Right cardiac atrium (tissue), 5 donors: ENCODE data around the gene ACOXL. TPM values are rescaled to one million over a fixed set of nuclear protein-coding genes. Genes with fewer than 3 reads are reported as not detected.
"Not testable (repeated sequence)": the region's sequence is repeated elsewhere in the genome, so short reads cannot be mapped to it uniquely, and the experiment has no call there.

ENCODE experiments used
- ATAC-seq, 2 donors: fragments of 200-7000 bp; cut with Tn5 transposase; one replicate each; pipeline versions ENCODE4 v1.8.0 to v1.9.1; 2020; ENCODE audit warnings: moderate library complexity in 2 of 2, mild to moderate bottlenecking in 1 of 2
- DNase-seq, 3 donors: peaks; one replicate each; pipeline ENCODE4 v3.0.0-alpha.2; 2020
- H3K27ac ChIP-seq: one replicate; pipeline ENCODE4 v1.5.1; 2013; ENCODE audit warnings: mild to moderate bottlenecking, low read length, control low read depth, moderate library complexity
- H3K27me3 ChIP-seq: one replicate; pipeline ENCODE4 v1.6.1; 2013; ENCODE audit not compliant: control insufficient read depth, insufficient read depth
- H3K4me1 ChIP-seq: one replicate; pipeline ENCODE4 v1.6.1; 2013; ENCODE audit warnings: low read length; ENCODE audit not compliant: control insufficient read depth, insufficient read depth
- H3K4me3 ChIP-seq: one replicate; pipeline ENCODE4 v1.5.1; 2013; ENCODE audit warnings: low read length, control low read depth
- H3K9me3 ChIP-seq: one replicate; pipeline ENCODE4 v1.6.1; 2013; ENCODE audit warnings: low read length; ENCODE audit not compliant: control insufficient read depth
- WGBS: extraction: QIAGEN DNeasy Blood & Tissue Kit; methylation state at CpG from one replicate; pipeline ENCODE4 v1.1.7; 2013; 5-methylcytosine and 5-hydroxymethylcytosine counted together
- intact Hi-C, 4 donors: fragments of 100-400 bp; cut with DNase I; formaldehyde crosslinking; loops; one replicate each; pipeline versions ENCODE4 v1.11.0 to v1.14.0; 2022 to 2023
- long read RNA-seq, 4 donors: library from polyadenylated mRNA; unstranded; transcript quantifications; one replicate each; pipeline ENCODE4 v2.0.0, GENCODE V29; 2020 to 2021
- polyA plus RNA-seq: library from polyadenylated mRNA; stranded (reverse); fragments of 200-250 nt; gene quantifications from one replicate; pipeline ENCODE4 v1.2.3, GENCODE V29; 2013
- total RNA-seq, 4 donors: library from RNA; stranded (reverse); fragmentation: NEBNext Ultra II Directional; extraction: Animal tissue kit (Norgen Biotek cat#: 25700); gene quantifications; one replicate each; pipeline ENCODE4 v1.2.1, GENCODE V29; 2021
- donor health status: healthy with polysubstance abuse.
- donor health status: DM: no; HTN: yes; CAD: no.
- donor health status: DM: no; HTN: no; CAD: no.
- donor health status: DM: no; HTN: yes; CAD: no; lungs with severe emphysema.
- donor health status: DM: yes; HTN: yes; CAD: no.

ACOXL gene
- total RNA-seq (not detected), polyA plus RNA-seq (0.02 TPM)
- long read RNA-seq, donor 1, partial matches to known transcripts = 0 of 1 reads
- long read RNA-seq, donor 1, other reads (novel, unspliced or antisense) = 1 of 1 reads
- long read RNA-seq, donor 2 = 0 reads
- long read RNA-seq, donor 3 = 0 reads
- long read RNA-seq, donor 4 = 0 reads

- H3K4me1 ChIP-seq = no peaks in the 10 kb centered on the region
- 4% methylated on average over 94 of the region's 94 CpGs for WGBS
- peak within 1 kb of the TSS; percentile 8 for H3K4me3 ChIP-seq
- ATAC-seq (peak in 1 of 2 donors; percentile 34), DNase-seq (no peak)
- H3K27ac ChIP-seq = no peak within 1 kb of the TSS
- H3K9me3 ChIP-seq = no peaks in the 10 kb centered on the region
- intact Hi-C loops = no loop called here
- H3K27me3 ChIP-seq = peaks cover 3% of the 10 kb centered on the region
Observed at GRCh38 chr2:110732422-110733413, at the start of gene ACOXL. ACOXL (plus strand) TSS chr2:110732573; CDS start chr2:110768390, 35,817 bp downstream.

- Histone ChIP-seq H3K4me3 (no peak overlapping the region), H3K27ac (no peak overlapping the region), H3K9me3 (no peaks in the 10 kb centered on the region), H3K4me1 (no peaks in the 10 kb centered on the region), H3K27me3 (no peaks in the 10 kb centered on the region)
- WGBS = 97% methylated on average over 1 of the region's 1 CpG
- ATAC-seq (no peak), DNase-seq (no peak)
- intact Hi-C loops = no loop called here
Observed at GRCh38 chr2:110682872-110683271, 49.5 kb upstream of the ACOXL start.

GRCh38 chr2:110687775-110688484, 44.4 kb upstream of the ACOXL start:
- ATAC-seq = not testable (repeated sequence)

GRCh38 chr2:110688594-110689091, 43.7 kb upstream of the ACOXL start:
- WGBS = 46% methylated on average over 5 of the region's 5 CpGs
- DNase-seq (no peak), ATAC-seq (no peak)
- Histone ChIP-seq H3K27me3 (no peaks in the 10 kb centered on the region), H3K4me1 (no peaks in the 10 kb centered on the region), H3K27ac (no peak overlapping the region), H3K9me3 (no peaks in the 10 kb centered on the region), H3K4me3 (no peak overlapping the region)
- intact Hi-C loops = no loop called here

More at GRCh38 chr2:110687775-110688484, 44.4 kb upstream of the ACOXL start:
- H3K27ac ChIP-seq, H3K4me1 ChIP-seq, H3K9me3 ChIP-seq, H3K27me3 ChIP-seq, intact Hi-C loops, H3K4me3 ChIP-seq, DNase-seq: not testable (repeated sequence)
- WGBS = 60% methylated on average over 9 of the region's 9 CpGs

- H3K4me3 ChIP-seq = no peak overlapping the region
- H3K4me1 ChIP-seq = peaks cover 3% of the 10 kb centered on the region
- ATAC-seq (no peak), DNase-seq (no peak)
- H3K9me3 ChIP-seq = no peaks in the 10 kb centered on the region
- H3K27ac ChIP-seq = no peak overlapping the region
- H3K27me3 ChIP-seq = no peaks in the 10 kb centered on the region
- intact Hi-C loops = no loop called here
- 91% methylated on average over 4 of the region's 4 CpGs for WGBS
Observed at GRCh38 chr2:110690083-110690965, 42.0 kb upstream of the ACOXL start.

DNA sequence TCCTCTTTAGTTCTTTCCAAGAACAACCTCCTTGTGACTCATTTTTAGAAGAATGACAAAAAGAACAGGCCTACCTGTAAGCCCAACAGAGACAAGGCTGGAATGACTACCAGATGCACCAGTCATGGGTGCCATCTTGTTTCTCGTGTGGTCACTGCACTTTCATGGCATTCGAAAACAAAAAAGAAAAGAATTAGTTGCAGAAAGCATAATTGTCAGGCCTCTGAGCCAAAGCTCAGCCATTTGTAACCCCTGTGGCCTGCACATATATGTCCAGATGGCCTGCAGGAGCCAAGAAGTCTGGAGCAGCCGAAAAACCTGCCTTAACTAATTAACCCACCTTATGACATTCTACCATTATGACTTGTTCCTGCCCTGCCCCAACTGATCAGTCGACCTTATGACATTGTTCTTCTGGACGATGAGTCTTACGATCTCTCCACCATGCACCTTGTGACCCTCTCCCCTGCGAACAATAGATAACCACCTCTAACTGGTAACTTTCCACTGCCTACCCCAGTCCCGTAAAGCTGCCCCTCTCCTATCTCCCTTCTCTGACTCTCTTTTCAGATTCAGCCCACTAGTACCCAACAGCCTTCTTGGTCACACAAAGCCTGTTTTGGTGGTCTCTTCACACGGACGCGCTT, 40.6 kb upstream of the ACOXL start:
- H3K27me3 ChIP-seq = no peaks in the 10 kb centered on the region
- WGBS = 92% methylated on average over 11 of the region's 11 CpGs
- intact Hi-C loops = no loop called here
- no peak overlapping the region for H3K27ac ChIP-seq
- no peaks in the 10 kb centered on the region for H3K9me3 ChIP-seq
- DNase-seq = no peak
- ATAC-seq = no peak
- H3K4me1 ChIP-seq = peaks cover 3% of the 10 kb centered on the region
- H3K4me3 ChIP-seq = no peak overlapping the region

DNA sequence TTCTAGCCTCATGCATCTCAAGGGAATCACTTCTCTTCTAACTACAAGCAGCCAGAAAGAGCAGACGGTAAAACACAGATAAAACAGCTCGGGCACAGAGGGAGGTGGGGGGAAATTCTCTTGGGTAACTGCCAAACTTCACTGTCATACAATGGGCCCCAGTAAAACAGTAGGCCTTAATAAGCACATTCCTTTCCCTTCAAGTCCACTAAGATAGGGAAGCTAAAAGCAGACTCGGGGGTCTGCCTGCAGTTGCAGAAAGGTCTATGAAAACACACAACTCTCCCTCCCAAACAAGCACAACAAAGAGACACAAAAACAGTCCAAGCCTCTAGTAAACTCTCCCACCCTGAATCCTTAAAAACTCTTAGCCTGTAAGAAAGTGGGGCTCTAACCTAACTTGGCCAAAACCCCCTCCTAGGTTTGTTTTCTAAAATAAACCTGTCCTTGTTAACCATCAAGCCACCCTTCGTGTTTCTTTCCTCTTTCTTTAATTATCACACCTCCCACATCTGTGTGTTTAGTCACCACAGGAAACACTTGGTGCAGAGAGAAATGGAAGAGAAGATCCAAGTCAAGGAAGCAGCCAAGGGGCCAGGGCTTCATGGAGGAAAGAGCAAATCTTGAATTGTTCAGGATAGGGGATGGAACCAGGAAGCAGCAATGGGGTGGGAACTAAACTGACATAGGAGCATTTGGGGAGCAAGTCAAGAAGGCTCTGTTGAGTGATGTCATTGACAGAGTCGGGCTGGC, 37.1 kb upstream of the ACOXL start:
- intact Hi-C loops, H3K27ac ChIP-seq, H3K4me1 ChIP-seq, H3K9me3 ChIP-seq, DNase-seq, ATAC-seq, H3K4me3 ChIP-seq, H3K27me3 ChIP-seq: not testable (repeated sequence)
- WGBS = 16% methylated on average over 5 of the region's 5 CpGs

GRCh38 chr2:110698253-110698652, 34.1 kb upstream of the ACOXL start:
- no CpG with 5 or more reads among the region's 6 CpGs for WGBS
- DNase-seq = not testable (repeated sequence)

DNA sequence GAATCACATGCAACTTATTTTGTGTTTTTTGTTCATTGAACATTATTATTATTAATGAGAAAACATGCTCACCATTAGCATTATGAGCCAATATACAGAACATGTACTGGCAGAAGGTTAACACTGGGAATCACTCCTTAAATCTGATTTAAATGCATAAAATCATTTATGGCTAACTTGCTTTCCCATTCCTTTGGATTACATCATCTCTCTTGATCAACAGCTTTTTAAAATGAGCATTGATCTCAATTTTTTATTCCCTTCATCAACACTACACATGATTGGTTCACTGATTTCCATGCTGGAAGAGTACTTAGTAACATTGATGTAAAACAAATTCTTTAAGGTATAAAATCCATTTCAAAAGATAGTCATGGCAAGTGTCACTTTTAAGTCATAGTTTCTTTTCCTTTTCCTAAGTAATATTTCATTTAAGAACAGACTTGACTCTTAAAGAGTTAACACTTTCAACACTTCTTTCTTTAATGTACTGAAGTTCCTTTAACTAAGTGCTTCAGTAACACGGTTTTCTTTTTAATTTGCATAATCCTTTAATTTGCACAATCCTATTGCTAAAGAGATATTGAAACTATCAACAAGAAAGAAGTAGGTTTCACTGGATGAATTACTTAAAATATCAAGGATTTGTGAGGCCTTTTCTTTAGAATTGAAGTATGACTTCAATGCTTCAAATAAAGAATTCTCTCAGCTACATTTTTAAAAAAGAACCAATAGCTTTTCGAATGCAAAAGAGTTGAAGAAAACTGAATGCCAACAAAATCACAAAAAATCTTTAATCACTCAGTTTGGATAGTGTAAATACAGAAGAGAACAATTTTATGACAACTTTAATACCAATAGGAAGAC, 29.6 kb upstream of the ACOXL start:
- H3K9me3 ChIP-seq = no peaks in the 10 kb centered on the region

More at GRCh38 chr2:110698253-110698652, 34.1 kb upstream of the ACOXL start:
- H3K4me1 ChIP-seq, H3K4me3 ChIP-seq, H3K27ac ChIP-seq, H3K27me3 ChIP-seq, intact Hi-C loops, H3K9me3 ChIP-seq: not testable (repeated sequence)
- ATAC-seq = peak in 1 of 2 donors; percentile 36

More for the DNA sequence above, 29.6 kb upstream of the ACOXL start:
- intact Hi-C loops = no loop called here
- no peak overlapping the region for H3K4me3 ChIP-seq
- no peaks in the 10 kb centered on the region for H3K27me3 ChIP-seq
- no peak overlapping the region for H3K27ac ChIP-seq
- H3K4me1 ChIP-seq = no peaks in the 10 kb centered on the region
- 59% methylated on average over 2 of the region's 2 CpGs for WGBS
- no peak for DNase-seq
- ATAC-seq = no peak
